ENCODE results near the gene SRPK2. TPM values are rescaled to one million over a fixed set of nuclear protein-coding genes. Genes with fewer than 3 reads are reported as not detected.

Gene SRPK2
- total and polyA plus RNA-seq, 2 donors (not counting 1 experiment from before 2014, with no cell fraction given), result 15.2 to 108 TPM

GRCh38 chr7:105178928-105179541 is 209.7 kb downstream of the SRPK2 start:
- Histone ChIP-seq H4K20me1 (ENCODE audit: control insufficient read depth, insufficient read depth, low read length, poor library complexity, severe bottlenecking) (peaks cover 24% of the 10 kb centered on the region), H3K9me3 (ENCODE audit: control extremely low read depth in 1 of 3, control insufficient read depth in 2 of 3, insufficient read depth in 1 of 3, low read length in 2 of 3) (peaks cover 0 to 3% (median 0%) of the 10 kb centered on the region in 3 donors), H3K27me3 (replicated peaks in 1 of 4; ENCODE audit: control extremely low read depth in 1 of 4, control insufficient read depth in 3 of 4, insufficient read depth in 4 of 4, low read length in 3 of 4) (no peaks in the 10 kb centered on the region), H3K4me3 (ENCODE audit: control extremely low read depth in 1 of 5, extremely low read depth in 1 of 5, insufficient read depth in 1 of 5, low read depth in 2 of 5, low read length in 4 of 5) (no peak overlapping the region), H2AFZ (ENCODE audit: insufficient read depth, low read depth, low read length, poor library complexity, severe bottlenecking) (no peak overlapping the region), H3K4me2 (replicated peaks; ENCODE audit: low read depth, low read length, poor library complexity, severe bottlenecking) (no peak overlapping the region), H3K9ac (ENCODE audit: low read length) (no peak overlapping the region), H3K4me1 (ENCODE audit: control insufficient read depth in 2 of 2, insufficient read depth in 2 of 2, low read length in 2 of 2) (no peaks in the 10 kb centered on the region), H3K79me2 (ENCODE audit: control insufficient read depth, insufficient read depth, low read length) (peaks cover 56% of the 10 kb centered on the region), H3K36me3 (replicated peaks in 1 of 2; ENCODE audit: control extremely low read depth in 1 of 2, control insufficient read depth in 1 of 2, extremely low read depth in 1 of 2, insufficient read depth in 2 of 2, low read length in 1 of 2) (peaks cover 0 to 3% of the 10 kb centered on the region in 2 experiments), H3K27ac (ENCODE audit: low read length in 2 of 2) (no peak overlapping the region)
- no peak for ATAC-seq (ENCODE audit: low read depth)
- intact Hi-C loops (cut with micrococcal nuclease), result no loop called here
- no peaks in the 10 kb centered on the region for H3K9me3 Mint-ChIP-seq (ENCODE audit: insufficient read depth)
- CTCF ChIA-PET, result no interaction called here
- no peaks in the 10 kb centered on the region for H3K27me3 Mint-ChIP-seq
- POLR2A ChIA-PET, result no interaction called here
- H3K4me1 Mint-ChIP-seq, result peaks cover 9% of the 10 kb centered on the region
- no peak for TF ChIP-seq EZH2 (IDR thresholded peaks at IDR 0.05; ENCODE audit: borderline replicate concordance, insufficient read depth, low read depth, low read length, poor library complexity, severe bottlenecking)
- no peak for TF ChIP-seq CTCF (IDR thresholded peaks at IDR 0.05)
- 100% methylated on average over 1 of the region's 4 CpGs for WGBS (ENCODE audit: insufficient coverage)
- no peak overlapping the region for H3K27ac Mint-ChIP-seq
- H3K4me3 Mint-ChIP-seq, result no peak overlapping the region
- no peak for DNase-seq

- Histone ChIP-seq H3K79me2 (ENCODE audit: control insufficient read depth, insufficient read depth, low read length) (peaks cover 63% of the 10 kb centered on the region), H3K4me3 (ENCODE audit: control extremely low read depth in 1 of 5, extremely low read depth in 1 of 5, insufficient read depth in 1 of 5, low read depth in 2 of 5, low read length in 4 of 5) (no peak overlapping the region), H3K9ac (ENCODE audit: low read length) (no peak overlapping the region), H3K4me2 (replicated peaks; ENCODE audit: low read depth, low read length, poor library complexity, severe bottlenecking) (no peak overlapping the region), H3K36me3 (replicated peaks in 1 of 2; ENCODE audit: control extremely low read depth in 1 of 2, control insufficient read depth in 1 of 2, extremely low read depth in 1 of 2, insufficient read depth in 2 of 2, low read length in 1 of 2) (peaks cover 0 to 3% of the 10 kb centered on the region in 2 experiments), H4K20me1 (ENCODE audit: control insufficient read depth, insufficient read depth, low read length, poor library complexity, severe bottlenecking) (peaks cover 33% of the 10 kb centered on the region), H2AFZ (ENCODE audit: insufficient read depth, low read depth, low read length, poor library complexity, severe bottlenecking) (no peak overlapping the region), H3K4me1 (ENCODE audit: control insufficient read depth in 2 of 2, insufficient read depth in 2 of 2, low read length in 2 of 2) (peaks cover 0 to 4% of the 10 kb centered on the region in 2 donors), H3K27ac (ENCODE audit: low read length in 2 of 2) (no peak overlapping the region), H3K27me3 (replicated peaks in 1 of 4; ENCODE audit: control extremely low read depth in 1 of 4, control insufficient read depth in 3 of 4, insufficient read depth in 4 of 4, low read length in 3 of 4) (no peaks in the 10 kb centered on the region), H3K9me3 (ENCODE audit: control extremely low read depth in 1 of 3, control insufficient read depth in 2 of 3, insufficient read depth in 1 of 3, low read length in 2 of 3) (peaks cover 0 to 3% (median 0%) of the 10 kb centered on the region in 3 donors)
- no peak overlapping the region for H3K4me3 Mint-ChIP-seq
- ATAC-seq (ENCODE audit: low read depth) (no peak), DNase-seq (no peak)
- TF ChIP-seq CTCF (IDR thresholded peaks at IDR 0.05) (no peak), EZH2 (IDR thresholded peaks at IDR 0.05; ENCODE audit: borderline replicate concordance, insufficient read depth, low read depth, low read length, poor library complexity, severe bottlenecking) (no peak)
- 95% methylated on average over 4 of the region's 4 CpGs for WGBS (ENCODE audit: insufficient coverage)
- no peaks in the 10 kb centered on the region for H3K9me3 Mint-ChIP-seq (ENCODE audit: insufficient read depth)
- no peaks in the 10 kb centered on the region for H3K27me3 Mint-ChIP-seq
- intact Hi-C loops (cut with micrococcal nuclease), result no loop called here
- ChIA-PET POLR2A (no interaction called here), CTCF (no interaction called here)
- H3K27ac Mint-ChIP-seq, result no peak overlapping the region
- H3K4me1 Mint-ChIP-seq, result peaks cover 14% of the 10 kb centered on the region
Measured at GRCh38 chr7:105178177-105178576, 210.5 kb downstream of the SRPK2 start.
